ENCODE measurements around the gene SPECC1.
"Not testable (repeated sequence)": the region's sequence is repeated elsewhere in the genome, so short reads cannot be mapped to it uniquely, and the experiment has no call there.

The SPECC1 gene

GRCh38 chr17:20284022-20284421 is 274.9 kb downstream of the SPECC1 start:
- no peak for DNase-seq

GRCh38 chr17:20284570-20285295 is 275.6 kb downstream of the SPECC1 start:
- no peak for DNase-seq

GRCh38 chr17:20289984-20290383 is 280.8 kb downstream of the SPECC1 start:
- no peak for DNase-seq

GRCh38 chr17:20291853-20292252 is 282.7 kb downstream of the SPECC1 start:
- DNase-seq = no peak

- DNase-seq = no peak
Observed at GRCh38 chr17:20293501-20293900, 284.3 kb downstream of the SPECC1 start.

- DNase-seq = no peak
Observed at GRCh38 chr17:20294120-20294519, 285.0 kb downstream of the SPECC1 start.

- no peak for DNase-seq
Observed at GRCh38 chr17:20299013-20299412, 289.9 kb downstream of the SPECC1 start.

- DNase-seq = no peak
Observed at GRCh38 chr17:20300436-20300934, 291.3 kb downstream of the SPECC1 start.

- DNase-seq = peak; percentile 36
Observed at GRCh38 chr17:20302246-20302917, 293.2 kb downstream of the SPECC1 start.

GRCh38 chr17:20304961-20305360 is 295.8 kb downstream of the SPECC1 start:
- DNase-seq = peak; percentile 54

- no peak for DNase-seq
Observed at GRCh38 chr17:20306924-20307323, 297.8 kb downstream of the SPECC1 start.

- DNase-seq = peak; percentile 75
Observed at GRCh38 chr17:20307326-20307910, 298.3 kb downstream of the SPECC1 start.

- DNase-seq = no peak
Observed at GRCh38 chr17:20310481-20310880, 301.3 kb downstream of the SPECC1 start.

- no peak for DNase-seq
Observed at GRCh38 chr17:20313306-20313705, 304.1 kb downstream of the SPECC1 start.

- no peak for DNase-seq
Observed at GRCh38 chr17:20313891-20314290, 304.7 kb downstream of the SPECC1 start.

GRCh38 chr17:20314834-20315233 is 305.7 kb downstream of the SPECC1 start:
- no peak for DNase-seq

GRCh38 chr17:20315311-20315710 is 306.2 kb downstream of the SPECC1 start:
- peak; percentile 60 for DNase-seq

GRCh38 chr17:20315821-20316220 is 306.7 kb downstream of the SPECC1 start:
- peak; percentile 65 for DNase-seq

GRCh38 chr17:20320535-20321229 is 311.5 kb downstream of the SPECC1 start:
- peak; percentile 65 for DNase-seq

GRCh38 chr17:20321357-20321756 is 312.2 kb downstream of the SPECC1 start:
- not testable (repeated sequence) for DNase-seq

GRCh38 chr17:20327739-20328138 is 318.6 kb downstream of the SPECC1 start:
- DNase-seq = not testable (repeated sequence)

- not testable (repeated sequence) for DNase-seq
Observed at GRCh38 chr17:20351405-20351804, 342.2 kb downstream of the SPECC1 start.

- not testable (repeated sequence) for DNase-seq
Observed at GRCh38 chr17:20352567-20352966, 343.4 kb downstream of the SPECC1 start.

All from RPMI8226 (cell line).